ENCODE results near the gene CHIC1.
"Not testable (repeated sequence)": the region's sequence is repeated elsewhere in the genome, so short reads cannot be mapped to it uniquely, and the experiment has no call there.

The CHIC1 gene

GRCh38 chrX:73647212-73647611, 84.2 kb downstream of the CHIC1 start:
- Histone ChIP-seq H3K4me3 (ENCODE audit: control insufficient read depth in 1 of 7, extremely low read depth in 1 of 7, insufficient read depth in 4 of 7, low read depth in 2 of 7, low read length in 6 of 7) (no peak overlapping the region), H3K4me1 (ENCODE audit: control extremely low read depth in 1 of 4, control insufficient read depth in 4 of 4, insufficient read depth in 4 of 4, low read length in 3 of 4) (no peaks in the 10 kb centered on the region), H3K27me3 (replicated peaks in 2 of 5; ENCODE audit: control insufficient read depth in 4 of 5, insufficient read depth in 5 of 5, low read length in 4 of 5) (no peaks in the 10 kb centered on the region), H3K36me3 (ENCODE audit: control insufficient read depth in 4 of 4, insufficient read depth in 4 of 4, low read length in 3 of 4) (peaks cover 0 to 10% (median 0%) of the 10 kb centered on the region in 4 experiments), H3K27ac (ENCODE audit: insufficient read depth in 1 of 2, low read depth in 1 of 2, low read length in 2 of 2, poor library complexity in 1 of 2, severe bottlenecking in 2 of 2) (no peak overlapping the region), H3K9me3 (ENCODE audit: control extremely low read depth in 1 of 5, control insufficient read depth in 4 of 5, insufficient read depth in 2 of 5, low read depth in 1 of 5, low read length in 4 of 5) (peaks cover 2 to 26% (median 8%) of the 10 kb centered on the region in 5 experiments)
- WGBS (ENCODE audit: insufficient coverage) = 86% methylated on average over 1 of the region's 1 CpG
- DNase-seq = no peak
- ChIA-PET CTCF (no interaction called here), POLR2A (no interaction called here)

- peaks cover 0 to 10% (median 0%) of the 10 kb centered on the region in 4 experiments for H3K36me3 ChIP-seq (ENCODE audit: control insufficient read depth in 4 of 4, insufficient read depth in 4 of 4, low read length in 3 of 4)
- H3K9me3 ChIP-seq (ENCODE audit: control extremely low read depth in 1 of 5, control insufficient read depth in 4 of 5, insufficient read depth in 2 of 5, low read depth in 1 of 5, low read length in 4 of 5) = peaks cover 2 to 26% (median 8%) of the 10 kb centered on the region in 5 experiments
- no peak overlapping the region for H3K27ac ChIP-seq (ENCODE audit: insufficient read depth in 1 of 2, low read depth in 1 of 2, low read length in 2 of 2, poor library complexity in 1 of 2, severe bottlenecking in 2 of 2)
- no peaks in the 10 kb centered on the region for H3K4me1 ChIP-seq (ENCODE audit: control extremely low read depth in 1 of 4, control insufficient read depth in 4 of 4, insufficient read depth in 4 of 4, low read length in 3 of 4)
- ChIA-PET POLR2A (no interaction called here), CTCF (no interaction called here)
- H3K27me3 ChIP-seq (replicated peaks in 2 of 5; ENCODE audit: control insufficient read depth in 4 of 5, insufficient read depth in 5 of 5, low read length in 4 of 5) = no peaks in the 10 kb centered on the region
- no peak for DNase-seq
- no peak overlapping the region for H3K4me3 ChIP-seq (ENCODE audit: control insufficient read depth in 1 of 7, extremely low read depth in 1 of 7, insufficient read depth in 4 of 7, low read depth in 2 of 7, low read length in 6 of 7)
These were observed 84.8 kb downstream of the CHIC1 start for GRCh38 chrX:73647632-73648322.

GRCh38 chrX:73661322-73661721, 98.3 kb downstream of the CHIC1 start:
- H3K9me3 ChIP-seq (ENCODE audit: control extremely low read depth in 1 of 5, control insufficient read depth in 4 of 5, insufficient read depth in 2 of 5, low read depth in 1 of 5, low read length in 4 of 5) = peaks cover 0 to 36% (median 3%) of the 10 kb centered on the region in 5 experiments
- H3K27me3 ChIP-seq (replicated peaks in 2 of 5; ENCODE audit: control insufficient read depth in 4 of 5, insufficient read depth in 5 of 5, low read length in 4 of 5); DNase-seq; CTCF ChIA-PET; H3K4me1 ChIP-seq (ENCODE audit: control extremely low read depth in 1 of 4, control insufficient read depth in 4 of 4, insufficient read depth in 4 of 4, low read length in 3 of 4); H3K4me3 ChIP-seq (ENCODE audit: control insufficient read depth in 1 of 7, extremely low read depth in 1 of 7, insufficient read depth in 4 of 7, low read depth in 2 of 7, low read length in 6 of 7); H3K27ac ChIP-seq (ENCODE audit: insufficient read depth in 1 of 2, low read depth in 1 of 2, low read length in 2 of 2, poor library complexity in 1 of 2, severe bottlenecking in 2 of 2); POLR2A ChIA-PET; H3K36me3 ChIP-seq (ENCODE audit: control insufficient read depth in 4 of 4, insufficient read depth in 4 of 4, low read length in 3 of 4): not testable (repeated sequence)
- WGBS (ENCODE audit: insufficient coverage) = 57% methylated on average over 1 of the region's 1 CpG

GRCh38 chrX:73668779-73669178, 105.8 kb downstream of the CHIC1 start:
- H3K27me3 ChIP-seq (replicated peaks in 2 of 5; ENCODE audit: control insufficient read depth in 4 of 5, insufficient read depth in 5 of 5, low read length in 4 of 5) = no peaks in the 10 kb centered on the region
- H3K4me1 ChIP-seq (ENCODE audit: control extremely low read depth in 1 of 4, control insufficient read depth in 4 of 4, insufficient read depth in 4 of 4, low read length in 3 of 4) = no peaks in the 10 kb centered on the region
- peaks cover 0 to 20% (median 1%) of the 10 kb centered on the region in 5 experiments for H3K9me3 ChIP-seq (ENCODE audit: control extremely low read depth in 1 of 5, control insufficient read depth in 4 of 5, insufficient read depth in 2 of 5, low read depth in 1 of 5, low read length in 4 of 5)
- 81% methylated on average over 5 of the region's 5 CpGs for WGBS (ENCODE audit: insufficient coverage)
- no peak overlapping the region for H3K4me3 ChIP-seq (ENCODE audit: control insufficient read depth in 1 of 7, extremely low read depth in 1 of 7, insufficient read depth in 4 of 7, low read depth in 2 of 7, low read length in 6 of 7)
- DNase-seq = no peak
- H3K36me3 ChIP-seq (ENCODE audit: control insufficient read depth in 4 of 4, insufficient read depth in 4 of 4, low read length in 3 of 4) = no peaks in the 10 kb centered on the region
- ChIA-PET CTCF (no interaction called here), POLR2A (no interaction called here)
- H3K27ac ChIP-seq (ENCODE audit: insufficient read depth in 1 of 2, low read depth in 1 of 2, low read length in 2 of 2, poor library complexity in 1 of 2, severe bottlenecking in 2 of 2) = no peak overlapping the region

GRCh38 chrX:73681408-73681807, 118.4 kb downstream of the CHIC1 start:
- Histone ChIP-seq H3K4me3 (ENCODE audit: control insufficient read depth in 1 of 7, extremely low read depth in 1 of 7, insufficient read depth in 4 of 7, low read depth in 2 of 7, low read length in 6 of 7) (no peak overlapping the region), H3K4me1 (ENCODE audit: control extremely low read depth in 1 of 4, control insufficient read depth in 4 of 4, insufficient read depth in 4 of 4, low read length in 3 of 4) (no peaks in the 10 kb centered on the region), H3K27me3 (replicated peaks in 2 of 5; ENCODE audit: control insufficient read depth in 4 of 5, insufficient read depth in 5 of 5, low read length in 4 of 5) (no peaks in the 10 kb centered on the region), H3K27ac (ENCODE audit: insufficient read depth in 1 of 2, low read depth in 1 of 2, low read length in 2 of 2, poor library complexity in 1 of 2, severe bottlenecking in 2 of 2) (no peak overlapping the region), H3K36me3 (ENCODE audit: control insufficient read depth in 4 of 4, insufficient read depth in 4 of 4, low read length in 3 of 4) (peaks cover 0 to 4% (median 0%) of the 10 kb centered on the region in 4 experiments), H3K9me3 (ENCODE audit: control extremely low read depth in 1 of 5, control insufficient read depth in 4 of 5, insufficient read depth in 2 of 5, low read depth in 1 of 5, low read length in 4 of 5) (peaks cover 0 to 4% (median 1%) of the 10 kb centered on the region in 5 experiments)
- POLR2A ChIA-PET = no interaction called here
- DNase-seq = no peak
- CTCF ChIA-PET = no interaction called here

- H3K4me1 ChIP-seq (ENCODE audit: control extremely low read depth in 1 of 4, control insufficient read depth in 4 of 4, insufficient read depth in 4 of 4, low read length in 3 of 4) = no peaks in the 10 kb centered on the region
- ChIA-PET CTCF (no interaction called here), POLR2A (no interaction called here)
- H3K27me3 ChIP-seq (replicated peaks in 2 of 5; ENCODE audit: control insufficient read depth in 4 of 5, insufficient read depth in 5 of 5, low read length in 4 of 5) = peaks cover 0 to 2% (median 0%) of the 10 kb centered on the region in 5 experiments
- H3K9me3 ChIP-seq (ENCODE audit: control extremely low read depth in 1 of 5, control insufficient read depth in 4 of 5, insufficient read depth in 2 of 5, low read depth in 1 of 5, low read length in 4 of 5) = peaks cover 0 to 5% (median 0%) of the 10 kb centered on the region in 5 experiments
- no peak overlapping the region for H3K27ac ChIP-seq (ENCODE audit: insufficient read depth in 1 of 2, low read depth in 1 of 2, low read length in 2 of 2, poor library complexity in 1 of 2, severe bottlenecking in 2 of 2)
- peaks cover 0 to 4% (median 0%) of the 10 kb centered on the region in 4 experiments for H3K36me3 ChIP-seq (ENCODE audit: control insufficient read depth in 4 of 4, insufficient read depth in 4 of 4, low read length in 3 of 4)
- no peak for DNase-seq
- no peak overlapping the region for H3K4me3 ChIP-seq (ENCODE audit: control insufficient read depth in 1 of 7, extremely low read depth in 1 of 7, insufficient read depth in 4 of 7, low read depth in 2 of 7, low read length in 6 of 7)
- no CpG with 5 or more reads among the region's 3 CpGs for WGBS (ENCODE audit: insufficient coverage)
These were observed 120.4 kb downstream of the CHIC1 start for GRCh38 chrX:73683236-73683859.

GRCh38 chrX:73707014-73707413, 144.0 kb downstream of the CHIC1 start:
- whole genome bisulfite sequencing (ENCODE audit: insufficient coverage) = no CpG with 5 or more reads among the region's 1 CpG
- POLR2A ChIA-PET; H3K4me1 ChIP-seq (ENCODE audit: control extremely low read depth in 1 of 4, control insufficient read depth in 4 of 4, insufficient read depth in 4 of 4, low read length in 3 of 4): not testable (repeated sequence)

More at GRCh38 chrX:73707014-73707413, 144.0 kb downstream of the CHIC1 start:
- DNase-seq; CTCF ChIA-PET; H3K27ac ChIP-seq (ENCODE audit: insufficient read depth in 1 of 2, low read depth in 1 of 2, low read length in 2 of 2, poor library complexity in 1 of 2, severe bottlenecking in 2 of 2); H3K9me3 ChIP-seq (ENCODE audit: control extremely low read depth in 1 of 5, control insufficient read depth in 4 of 5, insufficient read depth in 2 of 5, low read depth in 1 of 5, low read length in 4 of 5); H3K27me3 ChIP-seq (replicated peaks in 2 of 5; ENCODE audit: control insufficient read depth in 4 of 5, insufficient read depth in 5 of 5, low read length in 4 of 5); H3K4me3 ChIP-seq (ENCODE audit: control insufficient read depth in 1 of 7, extremely low read depth in 1 of 7, insufficient read depth in 4 of 7, low read depth in 2 of 7, low read length in 6 of 7); H3K36me3 ChIP-seq (ENCODE audit: control insufficient read depth in 4 of 4, insufficient read depth in 4 of 4, low read length in 3 of 4): not testable (repeated sequence)

Data from common myeloid progenitor, CD34-positive (primary cell).